NCI-H526 treated with DMSO at 0.1 percent for 48 hours (cell line): ENCODE results near the gene CCDC69.

Source experiments
- DNase-seq: peaks from one replicate; lab custom pipeline; 2025; lab: John Stamatoyannopoulos, UW

Gene CCDC69

DNA sequence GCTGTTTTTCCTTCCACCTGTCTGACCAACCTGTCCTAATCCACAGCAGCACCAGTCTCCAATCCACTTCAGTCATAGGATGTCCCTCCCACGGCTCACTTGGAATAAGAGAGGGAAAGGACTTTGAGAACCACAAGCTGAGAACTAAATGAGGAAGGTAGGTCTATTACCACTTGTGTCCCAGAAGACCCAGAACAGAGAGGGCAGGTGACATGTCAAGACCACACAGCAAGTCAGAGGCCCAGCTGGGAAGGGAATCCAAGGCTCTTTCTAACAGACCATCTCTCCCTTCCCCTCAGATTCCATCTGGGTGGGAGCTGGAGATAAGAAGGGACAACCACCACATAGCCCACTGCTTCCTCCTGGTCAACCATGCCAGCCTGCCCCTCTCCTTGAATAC, 81.0 kb downstream of the CCDC69 start:
- no peak for DNase-seq

DNA sequence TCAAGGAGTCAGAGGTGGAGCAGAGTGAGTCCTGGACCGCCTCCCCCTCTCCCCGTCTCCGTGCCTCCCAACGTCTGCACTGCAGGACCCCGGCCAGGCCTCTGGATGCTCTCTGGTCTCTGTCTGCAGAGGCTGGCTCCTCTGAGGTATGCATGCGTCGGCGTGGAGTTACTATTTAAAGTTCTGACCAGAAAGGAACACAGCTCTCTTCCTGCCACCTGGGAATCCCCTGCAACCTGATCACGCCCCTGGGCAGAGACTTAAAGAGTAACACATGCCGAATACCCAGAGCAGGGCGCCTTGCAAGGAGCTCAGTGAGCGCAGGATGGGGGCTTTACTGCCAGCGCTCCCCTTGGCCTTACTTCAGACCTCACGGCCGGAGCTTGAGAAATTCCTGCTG, 82.4 kb downstream of the CCDC69 start:
- DNase-seq, result no peak

DNA sequence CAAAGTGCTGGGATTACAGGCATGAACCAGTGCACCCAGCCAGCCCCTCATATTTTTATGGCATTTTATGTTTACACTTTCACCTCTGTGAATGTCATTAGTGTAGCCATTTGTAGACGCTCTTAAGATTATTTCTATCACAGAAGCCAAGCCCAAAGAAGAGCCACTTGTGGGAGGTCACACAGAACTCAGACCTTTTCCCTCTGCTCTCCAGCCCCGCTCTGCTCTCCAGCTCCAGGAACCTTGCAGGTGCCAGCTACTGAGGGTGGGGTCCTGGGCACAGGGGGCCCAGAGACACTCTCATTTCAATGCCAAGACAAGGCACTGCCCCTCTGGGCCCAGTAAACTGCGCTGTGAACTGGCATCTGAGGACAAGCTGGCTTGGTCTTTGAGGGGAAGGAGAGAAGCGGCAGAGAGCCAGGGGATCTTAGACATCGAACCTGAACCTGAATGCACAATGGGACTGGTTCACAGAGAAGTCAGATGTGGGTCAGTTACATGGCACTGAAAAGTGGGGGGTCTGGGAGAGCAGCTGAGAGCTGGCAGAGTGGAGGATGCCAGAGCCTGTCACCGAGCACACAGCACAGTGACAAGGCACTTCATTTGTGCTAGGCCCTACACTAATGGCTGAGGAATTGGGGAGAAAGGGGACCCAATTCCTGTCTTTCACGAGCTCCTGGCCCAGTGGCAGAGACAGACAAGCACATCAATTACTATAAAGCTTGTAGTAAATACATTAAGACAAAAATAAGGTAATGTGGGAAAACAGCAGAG, 83.0 kb downstream of the CCDC69 start:
- DNase-seq, result no peak

DNA sequence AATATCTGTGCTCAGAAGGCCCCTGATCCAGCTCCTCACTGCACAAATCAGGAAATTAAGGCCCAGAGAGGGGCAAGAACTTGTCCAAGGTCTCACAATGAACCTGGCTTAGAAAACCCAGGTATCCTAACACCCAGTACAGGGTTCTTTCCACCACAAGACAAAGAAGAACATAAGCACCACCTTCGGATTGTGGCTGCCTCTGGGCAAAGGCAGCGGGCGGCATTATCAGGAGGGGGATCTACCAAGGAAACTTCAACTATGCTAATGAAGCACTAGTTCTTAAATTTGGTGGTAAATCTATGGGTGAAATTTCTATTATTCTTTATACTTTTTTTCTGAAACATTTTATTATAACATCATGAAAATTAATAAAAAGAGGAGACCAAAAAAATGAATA, 84.2 kb downstream of the CCDC69 start:
- no peak for DNase-seq

DNA sequence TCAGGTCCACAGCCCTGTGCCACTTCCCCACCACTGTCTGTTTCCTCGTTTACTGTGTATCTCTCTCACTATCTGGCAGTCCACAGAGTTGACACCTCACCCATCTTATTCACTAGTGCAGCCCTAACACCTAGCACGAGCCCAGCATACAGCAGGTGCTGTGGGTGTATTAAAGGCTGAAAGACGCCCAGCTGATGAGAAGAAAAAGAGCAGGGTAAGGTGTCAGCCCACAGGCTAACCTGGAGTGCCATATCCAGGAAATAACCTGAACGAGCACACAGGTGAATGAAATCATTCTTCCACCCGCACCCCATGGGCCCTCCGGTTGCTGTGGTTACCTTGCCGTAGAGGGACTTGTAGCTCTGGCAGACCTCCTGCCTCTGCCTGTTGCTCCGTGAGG, 84.9 kb downstream of the CCDC69 start:
- no peak for DNase-seq

DNA sequence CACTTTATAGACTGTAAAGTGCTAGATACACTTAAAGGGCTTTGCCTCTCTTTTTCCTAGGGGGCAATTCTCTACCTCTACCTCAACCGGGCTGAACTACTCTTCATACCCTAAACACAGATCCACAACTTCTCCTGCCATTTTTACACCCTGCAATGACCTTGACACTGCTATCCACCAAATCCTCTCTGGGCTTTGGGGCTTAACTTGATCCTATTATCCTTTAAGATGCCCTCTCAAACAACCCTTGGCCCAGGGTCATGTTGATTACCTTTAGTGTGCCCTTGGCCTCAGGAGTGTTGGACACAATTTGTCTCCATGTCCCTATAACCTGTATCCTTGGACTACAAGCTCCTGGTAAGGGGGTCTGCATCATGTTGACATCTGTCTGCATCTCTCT, 85.8 kb downstream of the CCDC69 start:
- no peak for DNase-seq

DNA sequence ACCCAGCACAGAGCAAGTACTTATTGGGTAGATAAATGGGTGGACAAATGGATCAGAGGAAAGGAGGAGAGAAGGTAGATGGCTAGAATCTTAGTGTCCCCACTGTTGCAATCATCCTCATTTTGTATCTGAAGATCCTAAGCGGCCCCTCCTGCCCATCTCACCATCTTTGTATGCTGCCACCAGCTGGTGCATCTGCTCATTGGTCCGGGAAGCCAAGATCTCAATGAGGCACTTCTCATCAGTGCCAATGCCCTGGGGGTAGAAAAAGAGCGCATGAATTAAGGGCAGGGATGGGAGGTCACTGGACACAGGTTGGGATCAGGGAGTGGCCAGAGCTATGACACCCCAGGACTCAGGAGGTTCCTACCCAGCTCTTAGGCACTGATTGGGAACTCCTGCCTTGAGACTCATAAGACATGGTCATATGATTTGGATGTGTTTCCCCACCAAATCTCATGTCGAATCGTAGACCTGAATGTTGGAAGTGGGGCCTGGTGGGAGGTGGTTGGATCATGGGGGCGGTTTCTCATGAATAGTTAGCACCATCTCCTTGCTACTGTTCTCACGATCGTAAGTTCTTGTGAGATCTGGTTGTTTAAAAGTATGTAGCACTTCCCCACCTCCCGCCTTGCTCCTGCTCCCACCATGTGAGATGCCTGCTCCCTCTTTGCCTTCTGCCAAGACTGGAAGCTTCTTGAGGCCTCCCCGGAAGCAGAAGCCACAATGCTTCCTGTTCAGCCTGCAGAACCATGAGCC, 86.6 kb downstream of the CCDC69 start:
- DNase-seq, result no peak

DNA sequence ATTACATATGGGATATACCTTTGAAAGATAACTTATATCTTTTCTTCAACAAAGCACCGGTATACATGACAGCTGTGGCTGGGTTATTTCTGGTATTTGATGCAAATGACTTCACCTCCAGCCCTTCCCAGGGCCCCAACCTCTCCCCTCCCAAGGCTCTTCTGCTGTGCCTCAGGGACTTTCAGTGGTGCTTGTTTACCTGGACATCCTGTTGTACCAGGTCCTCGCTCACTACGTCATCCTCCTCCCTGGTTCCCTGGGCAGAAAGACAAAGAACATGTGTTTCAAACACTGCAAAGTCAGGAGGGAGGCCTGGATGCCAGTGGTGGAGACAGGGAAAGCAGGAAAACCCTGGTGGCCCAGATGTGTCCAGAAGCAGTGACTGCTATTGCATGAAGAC, 89.7 kb downstream of the CCDC69 start:
- peak; percentile 22 for DNase-seq

DNA sequence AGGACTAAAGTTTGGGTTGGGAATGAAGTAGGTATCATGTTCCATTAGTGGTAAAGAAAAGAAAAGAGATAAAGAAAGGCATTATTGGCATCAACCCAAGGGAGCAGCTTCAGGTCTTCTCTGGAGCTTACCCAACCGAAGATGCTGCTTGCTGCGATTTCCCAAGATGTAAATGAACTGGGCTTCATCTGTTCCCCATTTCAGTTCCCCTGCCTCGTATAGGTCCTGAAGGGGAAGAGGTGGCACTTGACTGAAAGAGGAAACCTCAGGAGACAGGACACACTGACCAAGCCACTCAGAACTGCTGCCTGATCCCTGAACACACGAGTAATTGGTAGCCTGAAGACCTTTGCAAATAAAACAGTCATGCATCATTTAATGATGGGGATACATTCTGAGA, 90.9 kb downstream of the CCDC69 start:
- no peak for DNase-seq
